ENCODE results near the gene ACTN1.

ACTN1 gene

GRCh38 chr14:68891851-68892660, 87.0 kb downstream of the ACTN1 start:
- no peak for DNase-seq (ENCODE audit: low read depth in 2 of 3, low spot score in 1 of 3)

- no peak for DNase-seq (ENCODE audit: low read depth in 2 of 3, low spot score in 1 of 3)
Observed at GRCh38 chr14:68890173-68890931, 88.8 kb downstream of the ACTN1 start.

- DNase-seq (ENCODE audit: low read depth in 2 of 3, low spot score in 1 of 3) = no peak
Observed at GRCh38 chr14:68888883-68889282, 90.2 kb downstream of the ACTN1 start.

DNA sequence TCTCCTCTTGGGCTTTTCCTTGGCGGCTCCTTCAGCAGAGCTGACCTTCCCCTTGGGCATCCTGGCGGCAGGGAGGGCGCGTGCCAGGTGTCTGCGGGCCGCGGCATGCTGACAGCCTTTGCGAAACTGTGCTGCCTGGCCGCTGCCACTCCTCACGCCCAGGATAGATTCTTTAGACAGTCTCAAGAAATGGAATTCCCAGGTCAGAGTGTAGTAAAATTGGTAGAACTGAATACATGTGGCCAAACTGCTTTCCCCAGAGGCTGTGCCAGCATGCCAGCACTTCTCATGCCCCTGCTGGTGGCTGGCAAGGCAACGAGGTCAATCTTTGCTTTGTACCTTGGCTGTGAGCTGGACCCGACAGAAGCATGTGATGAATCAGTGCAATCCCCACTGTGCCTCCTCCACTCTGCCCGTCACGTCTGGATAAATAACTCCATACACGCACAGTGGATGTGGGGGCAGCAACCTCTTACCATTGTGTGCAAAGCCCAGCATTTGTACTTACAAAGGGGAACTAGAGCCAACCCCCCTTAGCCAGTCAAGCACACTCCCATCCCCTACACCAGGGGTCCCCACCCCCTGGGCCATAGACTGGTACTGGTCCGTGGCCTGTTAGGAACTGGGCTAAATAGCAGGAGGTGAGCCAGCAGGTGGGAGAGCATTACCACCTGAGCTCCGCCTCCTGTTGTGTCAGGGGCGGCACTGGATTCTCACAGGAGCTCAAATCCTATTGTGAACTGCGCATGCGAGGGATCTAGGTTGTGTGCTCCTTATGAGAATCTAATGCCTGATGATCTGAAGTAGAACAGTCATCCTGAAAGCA, 90.9 kb downstream of the ACTN1 start:
- DNase-seq (ENCODE audit: low read depth in 2 of 3, low spot score in 1 of 3) = no peak

DNA sequence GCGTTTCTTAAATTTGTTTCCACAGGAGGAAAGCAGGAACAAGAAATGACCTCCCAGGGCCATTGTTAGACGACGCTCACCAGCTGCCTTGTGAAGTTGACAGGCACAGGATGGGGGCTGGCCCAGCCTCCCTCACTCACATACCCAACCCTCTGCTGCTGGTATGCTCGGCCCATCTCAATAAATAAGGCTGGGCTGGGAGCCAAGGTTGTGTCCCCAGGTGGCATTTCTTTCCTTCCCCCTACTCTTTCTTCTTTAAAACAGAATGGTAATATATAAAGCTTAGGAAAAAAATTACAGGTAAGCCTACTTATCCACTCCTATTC, 93.0 kb downstream of the ACTN1 start:
- no peak for DNase-seq (ENCODE audit: low read depth in 2 of 3, low spot score in 1 of 3)

- DNase-seq (ENCODE audit: low read depth in 2 of 3, low spot score in 1 of 3) = no peak
Observed at GRCh38 chr14:68885226-68886108, 93.6 kb downstream of the ACTN1 start.

DNA sequence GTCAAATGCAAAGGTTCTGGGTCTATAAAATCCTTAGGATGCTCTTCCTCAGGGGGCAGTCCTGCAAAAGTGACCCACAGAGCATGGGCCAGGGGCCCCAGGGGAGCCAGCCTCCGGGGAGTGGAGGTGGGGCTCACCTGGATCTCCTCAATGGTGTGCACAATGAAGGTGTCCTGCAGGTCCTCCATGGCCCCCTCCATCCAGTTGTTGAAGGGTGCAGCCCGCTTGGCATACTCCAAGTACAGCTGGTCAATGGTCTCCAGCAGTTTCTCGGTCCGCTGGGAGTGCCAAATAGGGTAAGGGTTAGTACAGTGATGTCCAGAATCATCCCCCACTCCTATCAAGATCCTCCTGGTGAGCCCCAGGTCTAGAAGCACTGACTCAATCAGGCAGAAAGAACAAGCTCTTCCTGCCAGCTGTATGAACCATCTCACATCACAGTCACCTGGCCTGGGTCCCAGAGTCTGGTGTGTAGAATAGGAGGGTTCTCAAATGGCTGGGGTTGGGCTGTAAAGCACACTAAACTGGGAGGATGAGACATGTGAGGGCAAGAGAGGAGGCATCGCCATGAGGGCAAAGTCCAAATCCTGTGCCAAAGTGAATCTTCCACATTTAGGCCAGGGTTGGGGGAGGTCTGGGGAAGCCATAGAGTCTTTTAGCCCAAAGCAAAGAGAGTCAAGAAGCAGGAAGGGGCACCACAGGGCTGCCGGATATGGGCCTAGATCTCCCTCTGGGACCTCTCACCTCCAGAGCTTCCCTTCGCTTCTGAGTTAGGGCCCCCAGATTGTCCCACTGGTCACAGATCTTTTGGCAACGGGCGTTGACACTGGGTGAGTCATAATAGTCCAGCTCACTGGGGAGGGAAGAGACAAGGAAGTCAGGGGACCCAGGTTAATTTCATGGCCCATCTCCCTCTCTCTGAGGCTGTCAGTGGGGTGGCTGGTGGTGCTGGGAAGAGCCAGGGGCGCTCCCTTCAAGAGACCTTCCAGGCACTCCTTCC, 94.8 kb downstream of the ACTN1 start:
- DNase-seq (ENCODE audit: low read depth in 2 of 3, low spot score in 1 of 3) = no peak

DNA sequence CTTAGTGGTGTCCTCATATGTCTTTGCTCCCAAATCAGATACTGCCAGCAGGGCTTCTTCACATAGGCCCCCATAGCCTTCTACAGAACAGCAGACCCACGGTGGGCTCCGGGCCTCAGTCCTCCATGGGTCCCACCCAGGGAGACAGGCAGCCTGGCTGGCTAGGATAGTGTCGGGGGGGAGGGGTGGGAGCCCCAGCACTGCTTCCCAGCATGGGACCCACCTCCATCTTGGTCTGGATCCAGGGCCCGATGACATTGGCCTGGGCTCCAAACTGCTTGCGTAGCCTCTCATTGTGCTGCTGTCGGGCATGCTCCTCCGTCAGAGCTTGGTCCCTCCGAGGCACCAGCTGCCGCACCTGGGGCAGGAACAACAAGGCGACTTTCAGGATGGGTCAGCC, 96.9 kb downstream of the ACTN1 start:
- no peak for DNase-seq (ENCODE audit: low read depth in 2 of 3, low spot score in 1 of 3)

- DNase-seq (ENCODE audit: low read depth in 2 of 3, low spot score in 1 of 3) = no peak
Observed at GRCh38 chr14:68881396-68881795, 97.7 kb downstream of the ACTN1 start.

DNA sequence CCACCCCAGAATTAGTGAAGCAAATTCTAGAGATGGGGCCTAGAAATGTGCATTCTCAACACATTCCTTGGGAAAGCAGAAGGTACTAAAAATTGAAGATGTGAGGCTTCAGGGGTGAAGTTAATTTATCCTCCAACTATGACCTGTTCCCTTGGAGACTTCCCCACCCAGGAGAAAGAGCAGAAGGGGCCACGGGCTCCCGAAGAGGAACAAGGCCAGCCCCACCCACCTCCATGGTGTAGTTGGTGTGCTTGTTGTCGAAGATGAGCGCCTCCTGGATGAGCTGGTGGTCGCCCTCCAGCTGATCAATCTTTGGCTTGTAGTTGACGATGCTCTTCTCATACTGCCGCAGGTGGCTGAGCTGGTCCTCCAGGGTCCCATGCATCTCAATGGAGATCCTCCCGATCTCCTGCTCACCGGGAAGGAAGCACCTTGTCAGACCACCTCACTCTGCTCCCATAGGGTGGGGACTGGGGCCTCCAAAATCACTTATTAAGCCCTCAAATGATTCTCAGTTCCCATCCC, 98.5 kb downstream of the ACTN1 start:
- no peak for DNase-seq (ENCODE audit: low read depth in 2 of 3, low spot score in 1 of 3)

DNA sequence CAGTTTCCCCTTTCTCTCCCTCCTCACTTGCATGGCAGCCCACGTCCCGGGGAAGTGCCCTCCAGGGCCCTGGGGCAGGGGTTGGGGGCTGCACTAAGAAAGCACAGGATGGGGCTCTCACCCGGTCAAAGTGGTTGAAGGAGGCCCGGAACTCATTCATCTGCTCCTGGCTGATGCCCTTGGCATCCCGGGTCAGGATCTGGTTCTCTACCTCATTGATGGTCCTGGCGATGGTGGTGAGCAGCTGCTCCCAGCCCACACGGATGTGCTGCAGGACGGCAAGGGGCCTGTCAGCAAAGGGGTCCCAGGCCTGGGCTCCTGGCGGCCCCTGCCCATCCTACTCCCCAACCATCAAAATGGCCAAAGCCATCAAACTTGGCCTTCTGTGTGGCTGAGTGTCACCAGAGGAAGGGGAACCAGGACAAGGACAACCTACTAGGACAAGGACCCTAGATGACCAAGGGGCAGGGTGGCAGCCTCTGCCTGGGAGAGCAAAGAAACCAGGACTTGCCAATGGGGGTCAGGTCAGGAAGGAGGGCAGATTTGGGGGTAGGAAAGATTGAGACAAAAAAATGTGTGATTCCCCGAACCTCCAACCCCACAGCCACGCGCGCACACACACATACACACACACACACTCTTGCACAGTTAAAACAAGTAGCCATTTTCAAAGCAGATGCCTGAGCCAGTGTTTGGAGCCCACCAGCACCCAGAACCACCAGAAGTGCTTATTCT, 99.1 kb downstream of the ACTN1 start:
- DNase-seq (ENCODE audit: low read depth in 2 of 3, low spot score in 1 of 3) = no peak

GRCh38 chr14:68879321-68879781, 99.8 kb downstream of the ACTN1 start:
- DNase-seq (ENCODE audit: low read depth in 2 of 3, low spot score in 1 of 3) = no peak

GRCh38 chr14:68878908-68879307, 100.2 kb downstream of the ACTN1 start:
- DNase-seq (ENCODE audit: low read depth in 2 of 3, low spot score in 1 of 3) = no peak

DNA sequence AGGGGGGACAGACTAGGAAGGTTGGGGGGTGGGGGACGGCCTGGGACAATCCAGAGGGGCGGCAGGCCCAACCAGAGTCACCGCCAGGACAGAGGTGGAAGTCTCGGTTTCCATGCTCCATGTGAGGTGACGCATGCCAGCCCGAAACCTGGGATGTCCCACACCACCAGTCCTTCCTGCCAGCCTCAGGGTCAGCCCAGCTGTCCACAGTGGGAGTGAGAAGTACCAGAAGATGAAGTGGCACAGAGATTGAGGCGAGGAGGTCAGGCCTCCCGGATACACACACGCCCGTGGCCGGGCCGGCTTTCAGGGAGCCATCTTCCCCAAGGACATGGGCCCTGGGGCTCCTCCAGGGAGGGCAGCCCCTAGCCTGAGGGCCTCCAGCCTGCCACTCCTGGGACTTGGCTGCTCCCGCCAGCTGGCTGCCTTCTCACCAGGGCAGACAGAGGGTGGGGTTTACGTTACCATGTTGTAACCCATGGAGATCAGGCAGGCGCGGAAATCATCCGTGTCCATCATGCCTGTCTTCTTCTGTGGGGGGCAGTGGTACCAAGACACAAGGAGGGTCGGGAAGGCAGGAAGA, 101.0 kb downstream of the ACTN1 start:
- no peak for DNase-seq (ENCODE audit: low read depth in 2 of 3, low spot score in 1 of 3)

GRCh38 chr14:68876976-68877375, 102.1 kb downstream of the ACTN1 start:
- no peak for DNase-seq (ENCODE audit: low read depth in 2 of 3, low spot score in 1 of 3)

DNA sequence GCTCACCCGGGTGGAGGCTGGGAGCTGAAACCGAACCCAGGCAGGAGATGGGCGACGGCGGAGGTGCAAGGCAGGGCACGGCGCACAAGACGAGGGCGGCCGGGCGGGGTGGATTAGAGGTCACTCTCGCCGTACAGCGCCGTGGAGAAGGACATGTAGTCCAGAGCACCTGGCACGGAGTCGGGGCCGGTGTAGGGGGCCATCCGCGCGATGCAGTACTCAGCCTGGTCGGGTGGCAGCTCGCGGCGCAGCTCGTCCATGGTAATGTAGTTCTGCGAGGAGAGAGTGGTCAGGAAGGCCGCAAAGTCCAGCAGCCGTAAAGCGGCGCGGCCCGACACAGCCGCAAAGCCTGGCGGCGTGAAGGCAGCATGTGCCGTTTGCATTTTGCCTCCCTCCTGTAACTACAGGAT, 104.4 kb downstream of the ACTN1 start:
- no peak for DNase-seq (ENCODE audit: low read depth in 2 of 3, low spot score in 1 of 3)

- no peak for DNase-seq (ENCODE audit: low read depth in 2 of 3, low spot score in 1 of 3)
Observed at GRCh38 chr14:68873376-68873775, 105.7 kb downstream of the ACTN1 start.

- DNase-seq (ENCODE audit: low read depth in 2 of 3, low spot score in 1 of 3) = no peak
Observed at GRCh38 chr14:68871392-68871791, 107.7 kb downstream of the ACTN1 start.

Measured in stimulated activated CD4-positive, alpha-beta T cell treated with anti-CD3 and anti-CD28 coated beads, Interleukin-12 subunit alpha, Interleukin-12 subunit beta, amount 100 ng/mL, for 48 hours (primary cell).